ENCODE results near the gene CHRNA7.

- TF ChIP-seq CTCF (IDR thresholded peaks at IDR 0.05) (no peak), ZFX (IDR thresholded peaks at IDR 0.05; ENCODE audit: borderline replicate concordance) (no peak)
Measured at GRCh38 chr15:32112101-32112500, 81.8 kb downstream of the CHRNA7 start.
